Measurements from ENCODE around the gene SNX13.

- TF ChIP-seq JUNB (CRISPR knock-in tag; conservative IDR thresholded peaks at IDR 0.05): no peak
- TF ChIP-seq REST (IDR thresholded peaks at IDR 0.05; ENCODE audit: borderline replicate concordance): peak; percentile 78
- no peak for TF ChIP-seq REST (CRISPR knock-in tag; IDR thresholded peaks at IDR 0.05; ENCODE audit: low read depth)
- peak; percentile 65 to 82 (median 74) for TF ChIP-seq CTCF (IDR thresholded peaks at IDR 0.05 in 2 of 3, conservative IDR thresholded peaks at IDR 0.05 in 1 of 3; ENCODE audit: insufficient read depth in 2 of 3, low read depth in 1 of 3, low read length in 3 of 3)
- no peak for TF ChIP-seq FOXJ3 (CRISPR knock-in tag; IDR thresholded peaks at IDR 0.05)
- no peak for TF ChIP-seq ETS2 (tag; IDR thresholded peaks at IDR 0.05; ENCODE audit: borderline replicate concordance, poor library complexity, severe bottlenecking)
- TF ChIP-seq ZBTB49 (CRISPR knock-in tag; IDR thresholded peaks at IDR 0.05; ENCODE audit: borderline replicate concordance): no peak
- TF ChIP-seq TGIF2 (CRISPR knock-in tag; IDR thresholded peaks at IDR 0.05): no peak
- no peak for TF ChIP-seq SREBF2 (CRISPR knock-in tag; IDR thresholded peaks at IDR 0.05)
These were observed 170.4 kb downstream of the SNX13 start for GRCh38 chr7:17769918-17770317.

All from K562 (cell line).